Parathyroid adenoma (tissue), 2 donors: ENCODE measurements around the gene CENPF.

Source experiments
- H2AFZ ChIP-seq: fragments of 300-600 bp; sonication (generic); one replicate; pipeline ENCODE4 v1.7.0; 2017; ENCODE audit warnings: antibody characterized with exemption, mild to moderate bottlenecking
- H3K27ac ChIP-seq: fragments of 300-600 bp; sonication (generic); one replicate; pipeline ENCODE4 v1.7.0; 2017
- H3K27me3 ChIP-seq: fragments of 300-600 bp; sonication (generic); one replicate; pipeline ENCODE4 v1.7.0; 2017; ENCODE audit warnings: low read length; ENCODE audit not compliant: control insufficient read depth, insufficient read depth
- H3K36me3 ChIP-seq: fragments of 300-600 bp; sonication (generic); one replicate; pipeline ENCODE4 v1.7.0; 2017; ENCODE audit warnings: low read length; ENCODE audit not compliant: control insufficient read depth, insufficient read depth
- H3K4me1 ChIP-seq: fragments of 300-600 bp; sonication (generic); one replicate; pipeline ENCODE4 v1.7.0; 2017; ENCODE audit warnings: control low read depth
- H3K4me2 ChIP-seq: fragments of 300-600 bp; sonication (generic); one replicate; pipeline ENCODE4 v1.7.0; 2017; ENCODE audit warnings: low read length
- H3K4me3 ChIP-seq: fragments of 300-600 bp; sonication (generic); one replicate; pipeline ENCODE4 v1.7.0; 2017; ENCODE audit warnings: low read depth, low read length
- H3K79me2 ChIP-seq: fragments of 300-600 bp; sonication (generic); one replicate; pipeline ENCODE4 v1.7.0; 2017; ENCODE audit warnings: control low read depth
- H3K9ac ChIP-seq: fragments of 300-600 bp; sonication (generic); one replicate; pipeline ENCODE4 v1.7.0; 2017; ENCODE audit warnings: mild to moderate bottlenecking
- H3K9me3 ChIP-seq: fragments of 300-600 bp; sonication (generic); one replicate; pipeline ENCODE4 v1.7.0; 2017; ENCODE audit warnings: low read length; ENCODE audit not compliant: control insufficient read depth
- TF ChIP-seq, protein P1 (sequence below): fragments of 300-600 bp; sonication (generic); IDR thresholded peaks from one replicate; pipeline ENCODE4 v1.7.0; 2017; ENCODE audit warnings: antibody characterized with exemption, mild to moderate bottlenecking
- donor health status: primary hyperparathyroidism.

The CENPF gene

DNA sequence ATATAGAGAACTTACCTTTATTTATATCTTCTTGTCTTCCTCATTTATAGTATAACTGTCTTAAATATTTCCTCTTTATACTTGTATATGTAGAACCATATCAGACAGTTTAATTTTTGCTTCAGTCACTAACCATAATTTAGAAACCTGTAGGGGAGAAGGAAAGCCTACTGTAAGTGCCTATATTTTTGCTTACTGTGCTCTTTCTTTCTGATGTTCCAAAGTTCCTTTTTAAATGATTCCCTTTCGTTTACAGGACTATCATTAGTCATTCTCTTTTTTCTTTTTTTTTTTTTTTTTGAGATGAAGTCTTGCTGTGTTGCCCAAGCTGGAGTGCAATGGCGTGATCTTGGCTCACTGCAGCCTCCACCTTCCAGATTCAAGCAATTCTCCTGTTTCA is 109.7 kb downstream of the CENPF start:
- Histone ChIP-seq H3K4me1 (no peaks in the 10 kb centered on the region), H3K4me2 (no peak overlapping the region), H3K4me3 (no peak overlapping the region), H3K9ac (no peak overlapping the region), H3K9me3 (no peaks in the 10 kb centered on the region), H3K27ac (no peak overlapping the region), H2AFZ (no peak overlapping the region), H3K79me2 (no peaks in the 10 kb centered on the region), H3K27me3 (no peaks in the 10 kb centered on the region), H3K36me3 (no peaks in the 10 kb centered on the region)
- TF ChIP-seq, protein P1, sequence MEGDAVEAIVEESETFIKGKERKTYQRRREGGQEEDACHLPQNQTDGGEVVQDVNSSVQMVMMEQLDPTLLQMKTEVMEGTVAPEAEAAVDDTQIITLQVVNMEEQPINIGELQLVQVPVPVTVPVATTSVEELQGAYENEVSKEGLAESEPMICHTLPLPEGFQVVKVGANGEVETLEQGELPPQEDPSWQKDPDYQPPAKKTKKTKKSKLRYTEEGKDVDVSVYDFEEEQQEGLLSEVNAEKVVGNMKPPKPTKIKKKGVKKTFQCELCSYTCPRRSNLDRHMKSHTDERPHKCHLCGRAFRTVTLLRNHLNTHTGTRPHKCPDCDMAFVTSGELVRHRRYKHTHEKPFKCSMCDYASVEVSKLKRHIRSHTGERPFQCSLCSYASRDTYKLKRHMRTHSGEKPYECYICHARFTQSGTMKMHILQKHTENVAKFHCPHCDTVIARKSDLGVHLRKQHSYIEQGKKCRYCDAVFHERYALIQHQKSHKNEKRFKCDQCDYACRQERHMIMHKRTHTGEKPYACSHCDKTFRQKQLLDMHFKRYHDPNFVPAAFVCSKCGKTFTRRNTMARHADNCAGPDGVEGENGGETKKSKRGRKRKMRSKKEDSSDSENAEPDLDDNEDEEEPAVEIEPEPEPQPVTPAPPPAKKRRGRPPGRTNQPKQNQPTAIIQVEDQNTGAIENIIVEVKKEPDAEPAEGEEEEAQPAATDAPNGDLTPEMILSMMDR: no peak
